ENCODE results near the gene CORO6. TPM values are rescaled to one million over a fixed set of nuclear protein-coding genes. Genes with fewer than 3 reads are reported as not detected.

CORO6 gene
- total and polyA plus RNA-seq, 3 donors from 2014 or later, result 6.3 to 15.5 (median 11.7) TPM

DNA sequence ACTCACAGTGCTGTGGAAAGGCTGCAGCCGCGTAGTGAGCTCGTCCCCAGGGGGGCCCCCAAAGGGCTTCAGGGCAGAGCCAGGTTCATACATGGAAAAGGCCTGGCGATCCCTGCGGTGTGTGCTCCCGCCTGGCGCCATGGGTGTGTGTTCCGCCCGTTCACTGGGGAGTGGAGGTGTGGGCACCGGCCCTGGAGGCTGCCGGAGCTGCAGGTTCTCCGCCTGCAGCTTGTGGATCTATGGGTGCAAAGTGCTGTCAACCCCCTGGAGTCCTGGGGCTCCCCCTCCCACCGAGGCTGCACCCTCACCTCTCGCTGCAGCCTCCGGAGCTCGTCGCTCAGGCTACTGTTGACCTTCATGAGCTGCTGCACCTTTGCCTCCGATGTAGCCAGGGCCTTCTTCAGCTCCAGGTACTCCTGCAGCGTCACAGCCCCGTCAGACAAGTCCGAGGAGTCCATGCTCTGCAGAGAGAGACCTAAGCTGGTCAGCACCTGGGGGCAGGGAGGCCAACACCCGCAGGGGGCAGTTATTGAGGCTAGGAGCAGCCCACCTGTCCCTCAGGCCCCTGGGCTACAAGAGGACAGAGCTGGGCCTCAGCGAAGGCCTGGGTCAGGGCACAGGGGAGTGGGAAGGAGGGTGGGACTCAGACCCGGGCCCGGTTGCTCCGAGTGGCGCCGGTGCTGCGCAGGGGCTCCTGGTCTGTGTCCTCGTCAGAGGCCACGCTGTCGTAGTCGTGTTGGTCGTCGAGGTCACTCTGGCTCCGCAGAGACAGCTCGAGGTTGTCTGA lies 46.3 kb downstream of the CORO6 start:
- H3K27ac ChIP-seq, result no peak overlapping the region
- H3K4me1 ChIP-seq, result peaks cover 15% of the 10 kb centered on the region
- no peak for DNase-seq

DNA sequence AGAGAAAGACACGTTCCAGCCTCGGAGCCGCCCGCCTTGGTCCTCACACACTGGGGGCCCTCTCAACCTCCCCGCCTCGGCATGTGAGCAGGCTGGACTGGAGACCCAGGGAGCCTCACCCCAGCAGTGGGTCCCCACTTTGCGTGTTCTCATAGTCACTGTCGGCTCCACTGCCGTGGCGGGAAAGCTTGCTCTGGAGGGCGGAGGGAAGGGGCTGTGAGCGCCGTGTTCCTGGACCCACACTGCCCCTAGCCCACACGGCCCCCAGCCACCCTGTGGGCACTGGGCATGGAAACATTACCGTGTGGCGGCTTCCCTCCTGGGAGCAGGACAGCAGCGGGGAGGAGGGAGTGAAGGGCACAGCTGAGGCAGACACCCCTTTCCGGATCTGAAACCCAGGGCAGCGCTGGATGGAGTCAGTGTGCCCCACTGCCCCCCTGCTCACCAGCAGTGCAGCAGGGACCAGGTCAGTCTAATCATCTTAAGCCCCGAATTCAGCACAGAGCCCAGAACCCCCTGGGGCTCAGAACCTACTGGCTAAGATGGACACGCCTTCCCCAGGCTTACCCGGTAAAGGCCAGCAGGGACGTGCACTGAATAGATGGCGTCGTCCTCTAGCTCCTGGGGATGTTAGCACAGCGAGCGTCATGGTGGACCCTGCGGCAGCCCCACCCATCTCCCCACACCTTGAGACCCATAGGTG lies 47.0 kb downstream of the CORO6 start:
- Histone ChIP-seq H3K27ac (no peak overlapping the region), H3K36me3 (ENCODE audit: low read depth, missing control alignments) (no peaks in the 10 kb centered on the region), H3K4me1 (peaks cover 15% of the 10 kb centered on the region), H3K9me3 (no peaks in the 10 kb centered on the region), H3K27me3 (no peaks in the 10 kb centered on the region), H3K4me3 (no peak overlapping the region)
- intact Hi-C loops (cut with DNase I; ENCODE audit: low total_unique reads), result no loop called here
- WGBS, 2 donors, result 87 to 94% methylated on average over 9 to 28 of the region's 28 CpGs
- TF ChIP-seq POLR2A (IDR thresholded peaks at IDR 0.05), result no peak
- TF ChIP-seq, protein P1, sequence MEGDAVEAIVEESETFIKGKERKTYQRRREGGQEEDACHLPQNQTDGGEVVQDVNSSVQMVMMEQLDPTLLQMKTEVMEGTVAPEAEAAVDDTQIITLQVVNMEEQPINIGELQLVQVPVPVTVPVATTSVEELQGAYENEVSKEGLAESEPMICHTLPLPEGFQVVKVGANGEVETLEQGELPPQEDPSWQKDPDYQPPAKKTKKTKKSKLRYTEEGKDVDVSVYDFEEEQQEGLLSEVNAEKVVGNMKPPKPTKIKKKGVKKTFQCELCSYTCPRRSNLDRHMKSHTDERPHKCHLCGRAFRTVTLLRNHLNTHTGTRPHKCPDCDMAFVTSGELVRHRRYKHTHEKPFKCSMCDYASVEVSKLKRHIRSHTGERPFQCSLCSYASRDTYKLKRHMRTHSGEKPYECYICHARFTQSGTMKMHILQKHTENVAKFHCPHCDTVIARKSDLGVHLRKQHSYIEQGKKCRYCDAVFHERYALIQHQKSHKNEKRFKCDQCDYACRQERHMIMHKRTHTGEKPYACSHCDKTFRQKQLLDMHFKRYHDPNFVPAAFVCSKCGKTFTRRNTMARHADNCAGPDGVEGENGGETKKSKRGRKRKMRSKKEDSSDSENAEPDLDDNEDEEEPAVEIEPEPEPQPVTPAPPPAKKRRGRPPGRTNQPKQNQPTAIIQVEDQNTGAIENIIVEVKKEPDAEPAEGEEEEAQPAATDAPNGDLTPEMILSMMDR (IDR thresholded peaks at IDR 0.05), result no peak
- no peak for DNase-seq

More for the DNA sequence above, 46.3 kb downstream of the CORO6 start:
- no peaks in the 10 kb centered on the region for H3K27me3 ChIP-seq
- H3K4me3 ChIP-seq, result no peak overlapping the region
- H3K9me3 ChIP-seq, result no peaks in the 10 kb centered on the region
- TF ChIP-seq, protein P1 (IDR thresholded peaks at IDR 0.05), result no peak
- TF ChIP-seq POLR2A (IDR thresholded peaks at IDR 0.05), result no peak
- WGBS, 2 donors, result 94 to 100% methylated on average over 8 to 37 of the region's 37 CpGs
- intact Hi-C loops (cut with DNase I; ENCODE audit: low total_unique reads), result no loop called here
- H3K36me3 ChIP-seq (ENCODE audit: low read depth, missing control alignments), result no peaks in the 10 kb centered on the region

DNA sequence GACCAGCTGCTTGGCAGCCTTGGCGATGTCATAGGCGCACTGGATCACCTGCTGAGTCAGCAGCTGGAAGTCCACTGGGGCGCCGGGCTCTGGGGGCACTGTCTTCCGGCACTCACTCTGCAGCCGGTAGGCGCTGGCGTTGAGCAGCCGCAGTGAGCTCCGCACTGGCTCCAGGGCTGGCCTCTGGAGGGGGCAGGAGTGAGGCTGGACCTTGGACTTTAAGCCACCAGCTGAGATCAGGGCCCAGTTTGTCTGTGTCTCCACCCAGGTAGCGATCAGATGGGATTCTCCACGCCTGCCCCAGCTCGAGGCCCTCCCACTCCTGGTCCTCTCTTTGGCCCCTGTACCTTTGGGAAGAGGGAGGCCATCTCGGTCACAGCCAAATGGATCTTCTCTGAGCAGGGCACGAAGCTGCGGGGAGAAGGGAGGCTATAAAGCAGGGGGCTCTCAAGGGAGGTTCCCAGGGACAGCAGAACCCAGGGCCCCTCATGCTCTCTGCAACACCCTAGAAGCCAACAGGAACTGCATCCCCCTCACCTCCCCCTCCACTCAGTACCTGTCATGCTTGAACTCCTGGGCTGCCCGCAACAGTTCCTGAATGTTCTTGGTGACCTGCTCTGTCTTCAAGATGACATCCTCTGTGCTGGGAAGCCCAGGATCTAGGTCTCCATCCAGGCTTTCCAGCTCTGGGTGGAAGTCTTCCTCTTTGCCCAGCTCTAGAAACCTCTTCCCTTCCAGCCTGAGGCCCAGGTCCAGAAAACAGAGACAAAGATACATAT lies 47.8 kb downstream of the CORO6 start:
- WGBS, 2 donors, result 84 to 89% methylated on average over 6 to 17 of the region's 17 CpGs

DNA sequence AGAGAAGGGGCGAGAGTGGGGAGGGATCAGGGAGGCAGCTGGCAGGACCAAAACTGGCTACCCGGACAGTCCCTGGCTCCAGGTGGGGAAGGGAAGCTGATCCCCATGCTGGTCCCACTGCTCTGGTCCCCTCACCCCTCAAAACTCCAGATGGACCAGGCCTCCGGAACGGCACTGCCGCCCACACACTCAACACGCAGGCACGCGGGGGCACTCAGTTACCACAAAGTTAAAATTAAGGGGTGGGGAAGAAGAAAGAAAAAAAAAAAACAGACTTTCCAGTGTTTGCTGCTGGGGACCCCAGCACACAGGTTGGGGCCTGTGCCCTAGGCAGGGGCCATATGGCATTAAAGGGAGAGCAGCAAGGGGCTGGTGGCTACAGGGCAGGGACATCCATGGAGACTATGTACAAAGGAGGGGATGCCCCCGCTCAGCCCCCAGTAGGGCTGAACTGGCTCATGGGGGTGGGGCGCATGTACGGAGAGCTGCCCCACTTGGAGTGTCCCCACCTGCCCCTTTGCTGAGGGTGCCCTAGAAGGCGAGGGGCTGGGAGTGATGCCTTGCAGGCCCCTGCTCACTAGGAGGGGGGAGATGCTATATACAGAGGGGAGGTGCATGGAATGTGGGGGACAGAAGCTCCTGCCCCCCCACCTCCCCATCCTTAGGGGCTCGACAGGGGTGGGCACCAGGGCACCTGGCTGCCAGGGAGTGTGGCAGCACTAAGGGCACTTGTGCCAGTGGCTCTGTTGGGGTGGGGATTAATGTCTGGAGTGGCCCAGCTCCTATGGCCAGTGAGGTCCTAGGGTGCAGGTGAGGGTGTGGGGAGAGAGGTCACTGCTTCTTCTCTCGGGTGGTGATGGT lies 48.6 kb downstream of the CORO6 start:
- no peak overlapping the region for H3K27ac ChIP-seq
- no peak overlapping the region for H3K4me3 ChIP-seq
- TF ChIP-seq, protein P1 (IDR thresholded peaks at IDR 0.05), result no peak
- TF ChIP-seq POLR2A (IDR thresholded peaks at IDR 0.05), result no peak
- H3K36me3 ChIP-seq (ENCODE audit: low read depth, missing control alignments), result no peaks in the 10 kb centered on the region
- H3K4me1 ChIP-seq, result peaks cover 15% of the 10 kb centered on the region
- H3K27me3 ChIP-seq, result no peaks in the 10 kb centered on the region
- no peaks in the 10 kb centered on the region for H3K9me3 ChIP-seq
- 75 to 81% methylated on average over 12 to 14 of the region's 14 CpGs for WGBS, 2 donors
- no peak for DNase-seq
- intact Hi-C loops (cut with DNase I; ENCODE audit: low total_unique reads), result no loop called here

More for the DNA sequence above, 47.8 kb downstream of the CORO6 start:
- H3K27me3 ChIP-seq, result no peaks in the 10 kb centered on the region
- H3K4me3 ChIP-seq, result no peak overlapping the region
- no peaks in the 10 kb centered on the region for H3K36me3 ChIP-seq (ENCODE audit: low read depth, missing control alignments)
- H3K27ac ChIP-seq, result no peak overlapping the region
- intact Hi-C loops (cut with DNase I; ENCODE audit: low total_unique reads), result no loop called here
- DNase-seq, result no peak
- TF ChIP-seq POLR2A (IDR thresholded peaks at IDR 0.05), result no peak
- TF ChIP-seq, protein P1 (IDR thresholded peaks at IDR 0.05), result no peak
- no peaks in the 10 kb centered on the region for H3K9me3 ChIP-seq
- H3K4me1 ChIP-seq, result peaks cover 15% of the 10 kb centered on the region
